DND-41 (cell line): Measurements from ENCODE around the gene AREG.

Source experiments
- EZH2 ChIP-seq: IDR thresholded peaks from 3 replicates; pipeline ENCODE4 v1.6.1; 2012; ENCODE audit warnings: borderline replicate concordance, low read depth, mild to moderate bottlenecking, moderate library complexity, low read length, inconsistent platforms; ENCODE audit not compliant: severe bottlenecking
- TF ChIP-seq, protein P1 (sequence below): IDR thresholded peaks from 2 replicates; pipeline ENCODE4 v1.5.1; 2012; ENCODE audit warnings: borderline replicate concordance, low read length, moderate library complexity, mild to moderate bottlenecking; ENCODE audit not compliant: poor library complexity, severe bottlenecking; ENCODE audit errors: extremely low read depth

DNA sequence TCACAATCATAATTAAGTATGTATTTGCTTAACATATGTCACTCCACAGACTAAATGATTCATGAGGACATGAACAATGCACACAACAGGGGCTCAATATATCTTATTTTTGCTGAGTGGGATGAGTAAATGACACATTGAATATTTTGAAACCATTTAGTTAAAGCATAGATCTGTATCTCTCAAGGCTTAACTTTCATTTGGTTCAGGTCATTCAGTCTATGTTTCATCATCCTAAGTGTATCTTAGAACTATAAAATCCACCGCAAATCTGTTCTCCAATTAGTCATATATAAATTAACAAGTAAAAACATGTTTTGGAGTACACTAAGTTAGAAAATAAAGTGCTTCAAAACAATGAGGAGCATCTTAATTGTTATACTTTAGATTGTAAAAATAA lies 45.8 kb downstream of the AREG start:
- TF ChIP-seq, protein P1, sequence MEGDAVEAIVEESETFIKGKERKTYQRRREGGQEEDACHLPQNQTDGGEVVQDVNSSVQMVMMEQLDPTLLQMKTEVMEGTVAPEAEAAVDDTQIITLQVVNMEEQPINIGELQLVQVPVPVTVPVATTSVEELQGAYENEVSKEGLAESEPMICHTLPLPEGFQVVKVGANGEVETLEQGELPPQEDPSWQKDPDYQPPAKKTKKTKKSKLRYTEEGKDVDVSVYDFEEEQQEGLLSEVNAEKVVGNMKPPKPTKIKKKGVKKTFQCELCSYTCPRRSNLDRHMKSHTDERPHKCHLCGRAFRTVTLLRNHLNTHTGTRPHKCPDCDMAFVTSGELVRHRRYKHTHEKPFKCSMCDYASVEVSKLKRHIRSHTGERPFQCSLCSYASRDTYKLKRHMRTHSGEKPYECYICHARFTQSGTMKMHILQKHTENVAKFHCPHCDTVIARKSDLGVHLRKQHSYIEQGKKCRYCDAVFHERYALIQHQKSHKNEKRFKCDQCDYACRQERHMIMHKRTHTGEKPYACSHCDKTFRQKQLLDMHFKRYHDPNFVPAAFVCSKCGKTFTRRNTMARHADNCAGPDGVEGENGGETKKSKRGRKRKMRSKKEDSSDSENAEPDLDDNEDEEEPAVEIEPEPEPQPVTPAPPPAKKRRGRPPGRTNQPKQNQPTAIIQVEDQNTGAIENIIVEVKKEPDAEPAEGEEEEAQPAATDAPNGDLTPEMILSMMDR = no peak
- no peak for TF ChIP-seq EZH2
